ENCODE results near the gene NPEPL1. TPM values are rescaled to one million over a fixed set of nuclear protein-coding genes. Genes with fewer than 3 reads are reported as not detected.
A peak's percentile ranks its signal among the peaks of the same experiment; 100 is the strongest.

The NPEPL1 gene
- total and polyA plus RNA-seq, 2 of the 8 experiments (the other 6 are each of a cell fraction or from before 2014, with no cell fraction given): 12.4 to 26.8 TPM

- CTCF ChIA-PET (ENCODE audit: partially characterized antibody): interaction anchor here (0.9 to 4.3 kb wide), 4 partner anchors 11 to 232 kb away, joined by 3 to 16 read pairs (median 4); partner anchors contain the start of genes GNAS and STX16
- no peak for DNase-seq (ENCODE audit: low read depth in 1 of 2, low spot score in 2 of 2)
- TF ChIP-seq SAP30 (IDR thresholded peaks at IDR 0.05; ENCODE audit: insufficient read depth, insufficient replicate concordance, low read length): no peak
- no peak for TF ChIP-seq ATF3 (IDR thresholded peaks at IDR 0.05; ENCODE audit: insufficient read depth, low read depth, low read length)
- TF ChIP-seq KDM5A (IDR thresholded peaks at IDR 0.05; ENCODE audit: low read length): no peak
- no peak for TF ChIP-seq EGR1 (IDR thresholded peaks at IDR 0.05; ENCODE audit: borderline replicate concordance, low read depth, low read length)
- no peak for TF ChIP-seq SP2 (IDR thresholded peaks at IDR 0.05; ENCODE audit: low read length)
- TF ChIP-seq SIN3A (conservative IDR thresholded peaks at IDR 0.05 in 1 of 2, IDR thresholded peaks at IDR 0.05 in 1 of 2; ENCODE audit: low read depth in 1 of 2, low read length in 2 of 2): no peak
- TF ChIP-seq USF2 (IDR thresholded peaks at IDR 0.05; ENCODE audit: low read length): no peak
- no peak for TF ChIP-seq KDM4A (IDR thresholded peaks at IDR 0.05; ENCODE audit: low read depth, low read length, severe bottlenecking)
- no peak for TF ChIP-seq CTBP2 (IDR thresholded peaks at IDR 0.05; ENCODE audit: borderline replicate concordance, insufficient read depth, insufficient read length, low read length)
- no peak for TF ChIP-seq SP1 (IDR thresholded peaks at IDR 0.05; ENCODE audit: low read depth, low read length)
- TF ChIP-seq TBP (IDR thresholded peaks at IDR 0.05; ENCODE audit: low read depth, low read length): no peak
These were observed 22.3 kb downstream of the NPEPL1 start for GRCh38 chr20:58714923-58715351.

More at GRCh38 chr20:58714923-58715351, 22.3 kb downstream of the NPEPL1 start:
- 93% methylated on average over 14 of the region's 14 CpGs; no CpG with 5 or more reads in 1 of the 2 experiments for WGBS, 2 experiments (ENCODE audit: extremely low coverage in 1 of 2, insufficient coverage in 1 of 2, insufficient read length in 1 of 2, insufficient replicate concordance in 2 of 2, low coverage in 1 of 2, low lambda C conversion rate in 2 of 2, missing lambda C conversion rate in 1 of 2)
- Histone ChIP-seq H3K4me2 (ENCODE audit: insufficient read depth in 1 of 2, low read depth in 2 of 2, low read length in 2 of 2) (no peak overlapping the region), H3K9me3 (ENCODE audit: insufficient read depth in 2 of 2, low read depth in 1 of 2, low read length in 1 of 2) (no peaks in the 10 kb centered on the region), H3K23me2 (ENCODE audit: low read depth, low read length) (no peaks in the 10 kb centered on the region), H4K20me1 (replicated peaks in 1 of 2; ENCODE audit: control insufficient read depth in 1 of 2, insufficient read depth in 2 of 2, low read length in 2 of 2) (no peaks in the 10 kb centered on the region), H3K9ac (replicated peaks in 1 of 4; ENCODE audit: extremely low read depth in 1 of 4, low read depth in 3 of 4, low read length in 3 of 4) (no peak overlapping the region), H2BK5ac (ENCODE audit: low read depth, low read length) (no peak overlapping the region), H4K91ac (replicated peaks; ENCODE audit: insufficient read length, low read length) (no peak overlapping the region), H2BK20ac (ENCODE audit: low read length) (no peak overlapping the region), H3K14ac (ENCODE audit: insufficient read length) (no peak overlapping the region), H3K23ac (ENCODE audit: insufficient read length) (no peak overlapping the region), H3K27ac (ENCODE audit: low read depth, low read length) (no peak overlapping the region), H3K4me1 (replicated peaks in 1 of 4; ENCODE audit: control insufficient read depth in 3 of 4, insufficient read depth in 4 of 4, low read length in 3 of 4) (peaks cover 0 to 3% (median 0%) of the 10 kb centered on the region in 4 experiments; a peak in 2 of 7 replicates), H3K4ac (replicated peaks; ENCODE audit: insufficient read length, low read depth, low read length) (no peak overlapping the region), H3K18ac (ENCODE audit: extremely low read depth, low read length) (no peak overlapping the region), H3K79me1 (ENCODE audit: low read depth, low read length) (no peaks in the 10 kb centered on the region), H2AFZ (ENCODE audit: low read length) (no peak overlapping the region), H3K4me3 (ENCODE audit: extremely low read depth in 1 of 4, insufficient read depth in 2 of 4, low read depth in 3 of 4, low read length in 4 of 4) (no peak overlapping the region), H2AK5ac (ENCODE audit: low read depth, low read length) (peak overlapping the region; percentile 26; the same call in 1 of the 2 replicates), H3K27me3 (replicated peaks in 1 of 4; ENCODE audit: control insufficient read depth in 3 of 4, extremely low read depth in 1 of 4, insufficient read depth in 3 of 4, low read length in 3 of 4) (no peaks in the 10 kb centered on the region), H2BK120ac (replicated peaks; ENCODE audit: low read depth, low read length) (no peak overlapping the region), H3K36me3 (ENCODE audit: control insufficient read depth in 2 of 4, insufficient read depth in 4 of 4, low read length in 3 of 4) (no peaks in the 10 kb centered on the region), H4K5ac (ENCODE audit: insufficient read length, low read depth, low read length) (no peak overlapping the region), H2BK12ac (ENCODE audit: low read depth, low read length) (no peak overlapping the region), H4K8ac (ENCODE audit: extremely low read depth, insufficient read depth, low read length) (peak overlapping the region; percentile 25; the same call in 1 of the 2 replicates), H3K79me2 (ENCODE audit: control insufficient read depth in 1 of 2, insufficient read depth in 2 of 2, low read length in 2 of 2) (no peaks in the 10 kb centered on the region), H2BK15ac (ENCODE audit: low read length) (no peak overlapping the region), H3K56ac (replicated peaks; ENCODE audit: insufficient read length, low read depth, low read length) (no peak overlapping the region)
- FAIRE-seq: no peak
- POLR2A ChIA-PET (ENCODE audit: partially characterized antibody): interaction anchor here (0.5 to 10.9 kb wide), 4 partner anchors 14 to 64 kb away, joined by 3 to 188 read pairs (median 4); partner anchors contain the start of gene STX16

Measured in H1 (cell line).